GM21360 (cell line): ENCODE measurements around the gene ANKRD11.
"Not testable (repeated sequence)": the region's sequence is repeated elsewhere in the genome, so short reads cannot be mapped to it uniquely, and the experiment has no call there.

ENCODE experiments used
- ATAC-seq: cut with Tn5 transposase; IDR thresholded peaks from one replicate; pipeline ENCODE4 v1.9.1; 2021; ENCODE audit warnings: mild to moderate bottlenecking, moderate library complexity; ENCODE audit not compliant: unreplicated experiment

Gene ANKRD11

GRCh38 chr16:89318871-89319630, 171.3 kb downstream of the ANKRD11 start:
- no peak for ATAC-seq

- no peak for ATAC-seq
These were observed 172.0 kb downstream of the ANKRD11 start for GRCh38 chr16:89318430-89318758.

GRCh38 chr16:89317729-89318429, 172.5 kb downstream of the ANKRD11 start:
- no peak for ATAC-seq

GRCh38 chr16:89317101-89317671, 173.2 kb downstream of the ANKRD11 start:
- ATAC-seq, result no peak

GRCh38 chr16:89316701-89317100, 173.7 kb downstream of the ANKRD11 start:
- no peak for ATAC-seq

- no peak for ATAC-seq
These were observed 174.4 kb downstream of the ANKRD11 start for GRCh38 chr16:89315791-89316581.

GRCh38 chr16:89315271-89315670, 175.1 kb downstream of the ANKRD11 start:
- no peak for ATAC-seq

- ATAC-seq, result no peak
These were observed 175.5 kb downstream of the ANKRD11 start for GRCh38 chr16:89314854-89315253.

- ATAC-seq, result no peak
These were observed 176.0 kb downstream of the ANKRD11 start for GRCh38 chr16:89314357-89314756.

GRCh38 chr16:89313583-89313982, 176.8 kb downstream of the ANKRD11 start:
- no peak for ATAC-seq

GRCh38 chr16:89312598-89313299, 177.6 kb downstream of the ANKRD11 start:
- ATAC-seq, result no peak

- no peak for ATAC-seq
These were observed 178.2 kb downstream of the ANKRD11 start for GRCh38 chr16:89312194-89312593.

- no peak for ATAC-seq
These were observed 178.7 kb downstream of the ANKRD11 start for GRCh38 chr16:89311636-89312035.

GRCh38 chr16:89309438-89310122, 180.8 kb downstream of the ANKRD11 start:
- no peak for ATAC-seq

GRCh38 chr16:89308391-89309333, 181.7 kb downstream of the ANKRD11 start:
- no peak for ATAC-seq

GRCh38 chr16:89307421-89307805, 182.9 kb downstream of the ANKRD11 start:
- ATAC-seq, result no peak

GRCh38 chr16:89306457-89307420, 183.6 kb downstream of the ANKRD11 start:
- ATAC-seq, result not testable (repeated sequence)
